Chondrocyte (in vitro differentiated cells): Measurements from ENCODE around the gene KRTAP10-7. TPM values are rescaled to one million over a fixed set of nuclear protein-coding genes. Genes with fewer than 3 reads are reported as not detected.
A peak's percentile ranks its signal among the peaks of the same experiment; 100 is the strongest.
"Not testable (repeated sequence)": the region's sequence is repeated elsewhere in the genome, so short reads cannot be mapped to it uniquely, and the experiment has no call there.

ENCODE experiments used
- DNase-seq: peaks from one replicate; pipeline ENCODE4 v3.0.0; 2021; ENCODE audit warnings: mixed read lengths, low spot score
- H3K27ac Mint-ChIP-seq: one replicate; pipeline ENCODE4 v1.8.0; 2021; ENCODE audit warnings: mild to moderate bottlenecking, moderate library complexity, mixed read lengths; ENCODE audit not compliant: unreplicated experiment
- H3K27me3 Mint-ChIP-seq: 2 replicates; pipeline ENCODE4 v1.8.0; 2021; ENCODE audit warnings: low read depth, mixed read lengths
- H3K36me3 Mint-ChIP-seq: 2 replicates; pipeline ENCODE4 v1.8.0; 2021; ENCODE audit warnings: low read depth, mixed read lengths
- H3K4me1 Mint-ChIP-seq: 2 replicates; pipeline ENCODE4 v1.8.0; 2021; ENCODE audit warnings: low read depth, mild to moderate bottlenecking, mixed read lengths
- H3K4me3 Mint-ChIP-seq: one replicate; pipeline ENCODE4 v1.8.0; 2021; ENCODE audit warnings: mild to moderate bottlenecking, moderate library complexity, mixed read lengths; ENCODE audit not compliant: unreplicated experiment
- H3K9me3 Mint-ChIP-seq: 2 replicates; pipeline ENCODE4 v1.8.0; 2021; ENCODE audit warnings: low read depth, mixed read lengths
- CTCF ChIP-seq: fragments of 200-600 bp; sonication (generic); IDR thresholded peaks from 2 replicates; pipeline ENCODE4 v1.5.0; 2021; ENCODE audit warnings: antibody characterized with exemption, mild to moderate bottlenecking, moderate library complexity
- total RNA-seq: library from RNA; stranded (reverse); gene quantifications from 3 replicates; pipeline ENCODE4 v1.2.1, GENCODE V29; 2021

The KRTAP10-7 gene
- total RNA-seq, 1 donor from 2014 or later = not detected

GRCh38 chr21:44628707-44629391 is 28.5 kb downstream of the KRTAP10-7 start:
- no peak overlapping the region for H3K27ac Mint-ChIP-seq

GRCh38 chr21:44630440-44630839 is 30.0 kb downstream of the KRTAP10-7 start:
- H3K9me3 Mint-ChIP-seq = peaks cover 37% of the 10 kb centered on the region
- H3K4me3 Mint-ChIP-seq = no peak overlapping the region
- H3K36me3 Mint-ChIP-seq = peaks cover 13% of the 10 kb centered on the region
- H3K27ac Mint-ChIP-seq = no peak overlapping the region
- TF ChIP-seq CTCF = no peak
- DNase-seq = no peak
- H3K4me1 Mint-ChIP-seq = no peaks in the 10 kb centered on the region
- H3K27me3 Mint-ChIP-seq = peaks cover 18% of the 10 kb centered on the region

More at GRCh38 chr21:44628707-44629391, 28.5 kb downstream of the KRTAP10-7 start:
- Mint-ChIP-seq H3K4me3 (no peak overlapping the region), H3K27me3 (peaks cover 8% of the 10 kb centered on the region), H3K9me3 (peaks cover 45% of the 10 kb centered on the region), H3K36me3 (peaks cover 15% of the 10 kb centered on the region), H3K4me1 (no peaks in the 10 kb centered on the region)
- no peak for TF ChIP-seq CTCF
- peak; percentile 73 for DNase-seq

DNA sequence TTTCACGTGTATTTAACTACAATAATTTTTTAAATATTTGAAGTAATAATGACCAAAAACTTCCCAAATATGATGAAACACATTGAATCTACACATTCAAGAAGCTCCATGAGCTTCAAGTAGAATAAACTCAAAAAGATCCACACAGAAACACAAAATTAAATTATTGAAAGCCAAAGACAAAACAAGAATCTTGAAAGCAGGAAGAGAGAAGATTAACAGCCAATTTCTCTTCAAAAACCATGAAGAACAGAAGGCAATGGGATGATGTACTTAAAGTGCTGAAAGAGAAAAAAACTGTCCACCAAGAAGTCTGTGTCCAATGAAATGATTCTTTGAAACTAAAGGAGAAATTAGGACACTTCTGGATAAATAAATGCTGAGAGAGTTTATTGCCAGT is 31.7 kb downstream of the KRTAP10-7 start:
- H3K9me3 Mint-ChIP-seq = peaks cover 37% of the 10 kb centered on the region
- no peak overlapping the region for H3K4me3 Mint-ChIP-seq
- DNase-seq = no peak
- peaks cover 13% of the 10 kb centered on the region for H3K36me3 Mint-ChIP-seq
- H3K4me1 Mint-ChIP-seq = no peaks in the 10 kb centered on the region
- H3K27ac Mint-ChIP-seq = peak overlapping the region; percentile 36
- no peak for TF ChIP-seq CTCF
- peaks cover 32% of the 10 kb centered on the region for H3K27me3 Mint-ChIP-seq

- Mint-ChIP-seq H3K4me3 (no peak overlapping the region), H3K4me1 (no peaks in the 10 kb centered on the region), H3K27me3 (peaks cover 48% of the 10 kb centered on the region), H3K36me3 (peaks cover 5% of the 10 kb centered on the region), H3K27ac (no peak overlapping the region), H3K9me3 (peaks cover 31% of the 10 kb centered on the region)
- no peak for DNase-seq
- TF ChIP-seq CTCF = no peak
These were observed 36.0 kb downstream of the KRTAP10-7 start for GRCh38 chr21:44636209-44637017.

- no peak within 1 kb of the TSS for H3K27ac Mint-ChIP-seq
- peaks cover 28% of the 10 kb centered on the region for H3K9me3 Mint-ChIP-seq
- no peak within 1 kb of the TSS for H3K4me3 Mint-ChIP-seq
- H3K36me3 Mint-ChIP-seq = no peaks in the 10 kb centered on the region
- H3K4me1 Mint-ChIP-seq = no peaks in the 10 kb centered on the region
- DNase-seq = no peak
- H3K27me3 Mint-ChIP-seq = peaks cover 53% of the 10 kb centered on the region
- TF ChIP-seq CTCF = no peak
These were observed 36.8 kb downstream of the KRTAP10-7 start, which contains the start of gene KRTAP10-10 for GRCh38 chr21:44637018-44637850. Gene KRTAP10-10, plus strand, starts transcription at chr21:44637356. Its CDS starts 62 bp downstream, at chr21:44637418.

DNA sequence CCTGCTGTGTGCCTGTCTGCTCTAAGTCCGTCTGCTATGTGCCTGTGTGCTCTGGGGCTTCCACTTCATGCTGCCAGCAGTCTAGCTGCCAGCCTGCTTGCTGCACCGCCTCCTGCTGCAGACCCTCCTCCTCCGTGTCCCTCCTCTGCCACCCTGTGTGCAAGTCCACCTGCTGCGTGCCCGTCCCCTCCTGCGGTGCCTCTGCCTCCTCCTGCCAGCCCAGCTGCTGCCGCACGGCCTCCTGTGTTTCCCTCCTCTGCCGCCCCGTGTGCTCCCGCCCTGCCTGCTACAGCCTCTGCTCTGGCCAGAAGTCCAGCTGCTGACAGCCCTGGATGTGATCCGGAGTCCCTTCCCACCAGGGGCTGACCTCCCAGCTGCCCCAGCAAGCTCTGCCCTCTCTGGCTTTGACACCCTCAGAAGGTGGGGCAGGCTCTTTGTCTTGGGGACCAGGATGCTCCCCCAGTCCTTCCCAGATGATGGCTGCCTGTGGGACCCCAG is 37.5 kb downstream of the KRTAP10-7 start:
- peaks cover 54% of the 10 kb centered on the region for H3K27me3 Mint-ChIP-seq
- not testable (repeated sequence) for H3K36me3 Mint-ChIP-seq, DNase-seq, H3K27ac Mint-ChIP-seq, H3K4me1 Mint-ChIP-seq, H3K4me3 Mint-ChIP-seq
- peaks cover 26% of the 10 kb centered on the region for H3K9me3 Mint-ChIP-seq
